HUES6 (cell line): ENCODE measurements around the gene ABHD17A.
"Not testable (repeated sequence)": the region's sequence is repeated elsewhere in the genome, so short reads cannot be mapped to it uniquely, and the experiment has no call there.

Experiments
- H3K27ac ChIP-seq: 2 replicates; pipeline ENCODE4 v1.7.0; 2013; ENCODE audit warnings: low read depth, mild to moderate bottlenecking, low read length, inconsistent platforms
- H3K27me3 ChIP-seq: 2 replicates; pipeline ENCODE4 v1.6.1; 2013; ENCODE audit warnings: low read length; ENCODE audit not compliant: control insufficient read depth, insufficient read depth
- H3K36me3 ChIP-seq: 2 replicates; pipeline ENCODE4 v1.6.1; 2013; ENCODE audit warnings: low read length; ENCODE audit not compliant: control insufficient read depth, insufficient read depth
- H3K4me1 ChIP-seq: 2 replicates; pipeline ENCODE4 v1.6.1; 2013; ENCODE audit warnings: low read length; ENCODE audit not compliant: control insufficient read depth, insufficient read depth
- H3K4me3 ChIP-seq: 2 replicates; pipeline ENCODE4 v1.5.1; 2013; ENCODE audit warnings: low read depth, low read length
- H3K9ac ChIP-seq: one replicate; pipeline ENCODE4 v1.6.1; 2013; ENCODE audit warnings: mild to moderate bottlenecking, low read length
- H3K9me3 ChIP-seq: 2 replicates; pipeline ENCODE4 v1.6.1; 2013; ENCODE audit warnings: low read depth, low read length; ENCODE audit not compliant: control insufficient read depth, insufficient read depth

ABHD17A gene

GRCh38 chr19:1885398-1886119 lies at the start of gene ABHD17A:
ABHD17A (minus strand) TSS chr19:1885496; CDS start chr19:1881566, 3,930 bp downstream.
- Histone ChIP-seq H3K4me1 (peaks cover 34% of the 10 kb centered on the region), H3K9ac (peak within 1 kb of the TSS; percentile 85), H3K4me3 (peak within 1 kb of the TSS; percentile 91)
- H3K27me3 ChIP-seq, H3K36me3 ChIP-seq, H3K9me3 ChIP-seq, H3K27ac ChIP-seq: not testable (repeated sequence)

- no peaks in the 10 kb centered on the region for H3K4me1 ChIP-seq
- H3K9ac ChIP-seq, result no peak overlapping the region
- H3K27ac ChIP-seq, result no peak overlapping the region
These were observed 48.6 kb upstream of the ABHD17A start for GRCh38 chr19:1933942-1934341.

GRCh38 chr19:1933244-1933643 lies 47.9 kb upstream of the ABHD17A start:
- Histone ChIP-seq H3K9me3 (peaks cover 20% of the 10 kb centered on the region), H3K4me1 (no peaks in the 10 kb centered on the region), H3K4me3 (no peak overlapping the region), H3K27me3 (no peaks in the 10 kb centered on the region; the same call in 1 of the 2 replicates), H3K36me3 (no peaks in the 10 kb centered on the region), H3K27ac (no peak overlapping the region), H3K9ac (no peak overlapping the region)

More at GRCh38 chr19:1933942-1934341, 48.6 kb upstream of the ABHD17A start:
- Histone ChIP-seq H3K4me3 (no peak overlapping the region), H3K9me3 (peaks cover 20% of the 10 kb centered on the region), H3K27me3 (no peaks in the 10 kb centered on the region; the same call in 1 of the 2 replicates), H3K36me3 (no peaks in the 10 kb centered on the region)

GRCh38 chr19:1932395-1932794 lies 47.1 kb upstream of the ABHD17A start:
- Histone ChIP-seq H3K4me3 (no peak overlapping the region), H3K36me3 (no peaks in the 10 kb centered on the region), H3K9me3 (peaks cover 20% of the 10 kb centered on the region), H3K27ac (no peak overlapping the region), H3K4me1 (no peaks in the 10 kb centered on the region), H3K27me3 (no peaks in the 10 kb centered on the region; the same call in 1 of the 2 replicates), H3K9ac (no peak overlapping the region)

- Histone ChIP-seq H3K9me3 (peaks cover 20% of the 10 kb centered on the region), H3K4me1 (no peaks in the 10 kb centered on the region), H3K27ac (no peak overlapping the region), H3K36me3 (no peaks in the 10 kb centered on the region), H3K9ac (no peak overlapping the region), H3K4me3 (no peak overlapping the region), H3K27me3 (no peaks in the 10 kb centered on the region; the same call in 1 of the 2 replicates)
These were observed 46.1 kb upstream of the ABHD17A start for GRCh38 chr19:1931445-1931844.

GRCh38 chr19:1929021-1929742 lies 43.9 kb upstream of the ABHD17A start:
- Histone ChIP-seq H3K9ac (no peak overlapping the region), H3K4me3 (peak overlapping the region; percentile 56), H3K4me1 (no peaks in the 10 kb centered on the region), H3K9me3 (peaks cover 11% of the 10 kb centered on the region), H3K27ac (no peak overlapping the region), H3K27me3 (no peaks in the 10 kb centered on the region; the same call in 1 of the 2 replicates), H3K36me3 (peaks cover 11% of the 10 kb centered on the region)

- no peak overlapping the region for H3K9ac ChIP-seq
- no peaks in the 10 kb centered on the region for H3K4me1 ChIP-seq
- no peaks in the 10 kb centered on the region; the same call in 1 of the 2 replicates for H3K27me3 ChIP-seq
- no peaks in the 10 kb centered on the region for H3K9me3 ChIP-seq
- no peak overlapping the region for H3K27ac ChIP-seq
- no peak overlapping the region for H3K4me3 ChIP-seq
- peaks cover 41% of the 10 kb centered on the region for H3K36me3 ChIP-seq
These were observed 40.2 kb upstream of the ABHD17A start for GRCh38 chr19:1925544-1925943.

GRCh38 chr19:1924320-1924961 lies 39.1 kb upstream of the ABHD17A start:
- H3K36me3 ChIP-seq, result peaks cover 49% of the 10 kb centered on the region
- H3K27ac ChIP-seq, result no peak overlapping the region
- no peak overlapping the region for H3K9ac ChIP-seq
- no peaks in the 10 kb centered on the region; the same call in 1 of the 2 replicates for H3K27me3 ChIP-seq
- H3K9me3 ChIP-seq, result no peaks in the 10 kb centered on the region
- no peaks in the 10 kb centered on the region for H3K4me1 ChIP-seq
- H3K4me3 ChIP-seq, result no peak overlapping the region

GRCh38 chr19:1923319-1923718 lies 38.0 kb upstream of the ABHD17A start:
- H3K27me3 ChIP-seq, result no peaks in the 10 kb centered on the region
- H3K4me1 ChIP-seq, result no peaks in the 10 kb centered on the region
- H3K4me3 ChIP-seq, result no peak overlapping the region
- no peaks in the 10 kb centered on the region for H3K9me3 ChIP-seq
- H3K27ac ChIP-seq, result no peak overlapping the region
- H3K36me3 ChIP-seq, result peaks cover 59% of the 10 kb centered on the region
- no peak overlapping the region for H3K9ac ChIP-seq

GRCh38 chr19:1922803-1923202 lies 37.5 kb upstream of the ABHD17A start:
- H3K36me3 ChIP-seq, result peaks cover 64% of the 10 kb centered on the region
- H3K9me3 ChIP-seq, result no peaks in the 10 kb centered on the region
- H3K4me1 ChIP-seq, result no peaks in the 10 kb centered on the region
- H3K9ac ChIP-seq, result no peak overlapping the region
- H3K27me3 ChIP-seq, result no peaks in the 10 kb centered on the region
- no peak overlapping the region for H3K4me3 ChIP-seq
- no peak overlapping the region for H3K27ac ChIP-seq

- no peak overlapping the region for H3K9ac ChIP-seq
- no peak overlapping the region for H3K27ac ChIP-seq
- H3K9me3 ChIP-seq, result no peaks in the 10 kb centered on the region
- no peaks in the 10 kb centered on the region for H3K4me1 ChIP-seq
- no peaks in the 10 kb centered on the region for H3K27me3 ChIP-seq
- no peak overlapping the region for H3K4me3 ChIP-seq
- peaks cover 71% of the 10 kb centered on the region for H3K36me3 ChIP-seq
These were observed 36.5 kb upstream of the ABHD17A start for GRCh38 chr19:1921825-1922224.
